ENCODE results near the gene CAPN7. TPM values are rescaled to one million over a fixed set of nuclear protein-coding genes. Genes with fewer than 3 reads are reported as not detected.

The CAPN7 gene
- 11.0 and 22.2 TPM in 2 replicates for total RNA-seq

DNA sequence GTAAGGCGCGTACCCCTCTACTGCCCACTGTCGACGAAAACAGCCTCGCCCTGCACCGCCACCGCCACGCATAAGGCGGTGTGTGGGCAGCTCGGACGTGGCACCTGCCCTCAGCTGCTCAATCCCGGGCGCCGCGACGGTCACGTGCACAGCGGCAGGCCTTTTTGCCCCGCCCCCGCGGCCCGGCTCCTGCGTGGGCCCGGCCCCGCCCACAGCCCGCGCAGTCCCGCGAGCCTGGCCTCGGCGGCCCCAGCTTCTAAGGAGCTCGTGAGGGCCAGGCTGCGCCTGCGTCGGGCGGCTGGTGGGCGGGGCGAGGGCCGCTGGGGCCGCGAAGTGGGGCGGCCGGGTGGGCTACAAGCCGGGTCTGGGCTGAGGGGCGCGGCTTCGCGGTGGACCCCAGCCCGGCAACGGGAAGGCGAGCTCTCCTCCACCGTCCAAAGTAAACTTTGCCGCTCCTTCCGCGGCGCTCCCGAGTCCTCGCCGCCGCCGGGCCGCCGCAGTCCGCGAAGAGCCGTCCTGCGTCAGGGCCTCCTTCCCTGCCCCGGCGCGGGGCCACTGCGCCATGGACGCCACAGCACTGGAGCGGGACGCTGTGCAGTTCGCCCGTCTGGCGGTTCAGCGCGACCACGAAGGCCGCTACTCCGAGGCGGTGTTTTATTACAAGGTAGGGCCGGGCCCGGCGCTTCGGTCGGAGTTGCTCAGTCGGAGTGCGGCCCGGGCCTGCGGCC is at the start of gene CAPN7:
CAPN7 (plus strand) TSS at position 313 of the 728 bp plus-strand sequence; CDS start at position 563, 250 bp downstream.

Other genes with a start within 250 kb of the CAPN7 start
- 11.1 and 19.3 TPM in 2 replicates for gene MRPS25, start 140.9 kb upstream of the CAPN7 start, total RNA-seq
- gene RBSN, start 107.1 kb upstream of the CAPN7 start, total RNA-seq = 14.6 and 17.2 TPM in 2 replicates
- 30.6 and 64.9 TPM in 2 replicates for gene SH3BP5, start 126.3 kb downstream of the CAPN7 start, total RNA-seq
- gene METTL6, start 221.3 kb downstream of the CAPN7 start, total RNA-seq = 14.6 and 23.2 TPM in 2 replicates
- 7.0 and 12.5 TPM in 2 replicates for gene EAF1, start 221.4 kb downstream of the CAPN7 start, total RNA-seq